Subcutaneous adipose tissue (tissue), 4 donors: ENCODE results near the gene SEC31A. TPM values are rescaled to one million over a fixed set of nuclear protein-coding genes. Genes with fewer than 3 reads are reported as not detected.

Source experiments
- CTCF ChIP-seq: fragments of 450-650 bp; IDR thresholded peaks from one replicate; pipeline ENCODE4 v1.5.1; 2016; ENCODE audit warnings: low read depth, mild to moderate bottlenecking, control low read depth, antibody characterized with exemption, moderate library complexity
- total RNA-seq, 4 donors: library from RNA; depleted of rRNA; stranded (reverse); fragments of >200 nt; gene quantifications; one replicate each; pipeline ENCODE4 v1.1.0, GENCODE V29; 2016

Gene SEC31A
- total RNA-seq, 4 donors from 2014 or later, result 178 to 276 (median 203) TPM

- no peak for TF ChIP-seq CTCF
Observed at GRCh38 chr4:82814034-82814433, 76.9 kb downstream of the SEC31A start.

- TF ChIP-seq CTCF, result no peak
Observed at GRCh38 chr4:82811838-82812341, 79.1 kb downstream of the SEC31A start.

- no peak for TF ChIP-seq CTCF
Observed at GRCh38 chr4:82811392-82811791, 79.6 kb downstream of the SEC31A start.

- TF ChIP-seq CTCF, result no peak
Observed at GRCh38 chr4:82810176-82810575, 80.8 kb downstream of the SEC31A start.

- no peak for TF ChIP-seq CTCF
Observed at GRCh38 chr4:82809619-82810018, 81.3 kb downstream of the SEC31A start.

GRCh38 chr4:82803746-82804145 is 87.2 kb downstream of the SEC31A start:
- no peak for TF ChIP-seq CTCF

- TF ChIP-seq CTCF, result no peak
Observed at GRCh38 chr4:82802911-82803310, 88.0 kb downstream of the SEC31A start.
